ENCODE results near the gene TESK2.

- TF ChIP-seq, protein P1, sequence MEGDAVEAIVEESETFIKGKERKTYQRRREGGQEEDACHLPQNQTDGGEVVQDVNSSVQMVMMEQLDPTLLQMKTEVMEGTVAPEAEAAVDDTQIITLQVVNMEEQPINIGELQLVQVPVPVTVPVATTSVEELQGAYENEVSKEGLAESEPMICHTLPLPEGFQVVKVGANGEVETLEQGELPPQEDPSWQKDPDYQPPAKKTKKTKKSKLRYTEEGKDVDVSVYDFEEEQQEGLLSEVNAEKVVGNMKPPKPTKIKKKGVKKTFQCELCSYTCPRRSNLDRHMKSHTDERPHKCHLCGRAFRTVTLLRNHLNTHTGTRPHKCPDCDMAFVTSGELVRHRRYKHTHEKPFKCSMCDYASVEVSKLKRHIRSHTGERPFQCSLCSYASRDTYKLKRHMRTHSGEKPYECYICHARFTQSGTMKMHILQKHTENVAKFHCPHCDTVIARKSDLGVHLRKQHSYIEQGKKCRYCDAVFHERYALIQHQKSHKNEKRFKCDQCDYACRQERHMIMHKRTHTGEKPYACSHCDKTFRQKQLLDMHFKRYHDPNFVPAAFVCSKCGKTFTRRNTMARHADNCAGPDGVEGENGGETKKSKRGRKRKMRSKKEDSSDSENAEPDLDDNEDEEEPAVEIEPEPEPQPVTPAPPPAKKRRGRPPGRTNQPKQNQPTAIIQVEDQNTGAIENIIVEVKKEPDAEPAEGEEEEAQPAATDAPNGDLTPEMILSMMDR (conservative IDR thresholded peaks at IDR 0.05; ENCODE audit: low read length): no peak
- no peak for TF ChIP-seq EZH2phosphoT487 (IDR thresholded peaks at IDR 0.05; ENCODE audit: borderline replicate concordance)
Measured at GRCh38 chr1:45444609-45445131, 46.3 kb downstream of the TESK2 start.
